ENCODE results near the gene UGT3A1. TPM values are rescaled to one million over a fixed set of nuclear protein-coding genes. Genes with fewer than 3 reads are reported as not detected.
"Not testable (repeated sequence)": the region's sequence is repeated elsewhere in the genome, so short reads cannot be mapped to it uniquely, and the experiment has no call there.

Gene UGT3A1
- total RNA-seq (2014; rRNA removed; shearing (Covaris generic); ENCODE audit: low replicate concordance), result not detected in 2 replicates

- peaks cover 13% of the 10 kb centered on the region for H3K27me3 ChIP-seq
- no peak within 1 kb of the TSS for H3K4me3 ChIP-seq
- no peaks in the 10 kb centered on the region for H3K9me3 ChIP-seq
- no peak for DNase-seq
- no peaks in the 10 kb centered on the region for H3K36me3 ChIP-seq
Measured at GRCh38 chr5:35990941-35991611, at the start of gene UGT3A1. UGT3A1 (minus strand) TSS chr5:35991390; CDS start chr5:35991240, 150 bp downstream.

- no peaks in the 10 kb centered on the region for H3K9me3 ChIP-seq
- no peak overlapping the region for H3K4me3 ChIP-seq
- no peaks in the 10 kb centered on the region for H3K36me3 ChIP-seq
- no peak for DNase-seq
- H3K27me3 ChIP-seq, result no peaks in the 10 kb centered on the region; the same call in 1 of the 2 replicates
Measured at GRCh38 chr5:36035696-36036095, 44.5 kb upstream of the UGT3A1 start.

GRCh38 chr5:36034536-36035134, 43.4 kb upstream of the UGT3A1 start:
- DNase-seq, H3K27me3 ChIP-seq, H3K9me3 ChIP-seq: not testable (repeated sequence)

GRCh38 chr5:36033486-36033885, 42.3 kb upstream of the UGT3A1 start:
- no peaks in the 10 kb centered on the region; the same call in 1 of the 2 replicates for H3K27me3 ChIP-seq
- no peaks in the 10 kb centered on the region for H3K36me3 ChIP-seq
- DNase-seq, result no peak
- H3K9me3 ChIP-seq, result no peaks in the 10 kb centered on the region
- H3K4me3 ChIP-seq, result no peak overlapping the region

More at GRCh38 chr5:36034536-36035134, 43.4 kb upstream of the UGT3A1 start:
- H3K36me3 ChIP-seq, H3K4me3 ChIP-seq: not testable (repeated sequence)

GRCh38 chr5:36033047-36033446, 41.9 kb upstream of the UGT3A1 start:
- H3K36me3 ChIP-seq, result no peaks in the 10 kb centered on the region

GRCh38 chr5:36031223-36031622, 40.0 kb upstream of the UGT3A1 start:
- Histone ChIP-seq H3K27me3 (no peaks in the 10 kb centered on the region), H3K4me3 (no peak overlapping the region), H3K9me3 (no peaks in the 10 kb centered on the region), H3K36me3 (no peaks in the 10 kb centered on the region)
- no peak for DNase-seq

More at GRCh38 chr5:36033047-36033446, 41.9 kb upstream of the UGT3A1 start:
- DNase-seq, result no peak
- Histone ChIP-seq H3K4me3 (no peak overlapping the region), H3K27me3 (no peaks in the 10 kb centered on the region; the same call in 1 of the 2 replicates), H3K9me3 (no peaks in the 10 kb centered on the region)

GRCh38 chr5:36029914-36030313, 38.7 kb upstream of the UGT3A1 start:
- H3K27me3 ChIP-seq, result peaks cover 3% of the 10 kb centered on the region
- H3K36me3 ChIP-seq, result no peaks in the 10 kb centered on the region
- H3K4me3 ChIP-seq, result no peak overlapping the region
- no peak for DNase-seq
- H3K9me3 ChIP-seq, result no peaks in the 10 kb centered on the region

GRCh38 chr5:36028816-36029465, 37.8 kb upstream of the UGT3A1 start:
- H3K36me3 ChIP-seq, result no peaks in the 10 kb centered on the region
- peaks cover 3% of the 10 kb centered on the region for H3K27me3 ChIP-seq
- H3K4me3 ChIP-seq, result no peak overlapping the region
- no peak for DNase-seq
- no peaks in the 10 kb centered on the region for H3K9me3 ChIP-seq

GRCh38 chr5:36027711-36028110, 36.5 kb upstream of the UGT3A1 start:
- DNase-seq, result no peak
- H3K27me3 ChIP-seq, result peaks cover 3% of the 10 kb centered on the region
- H3K9me3 ChIP-seq, result no peaks in the 10 kb centered on the region
- H3K4me3 ChIP-seq, result no peak overlapping the region
- H3K36me3 ChIP-seq, result no peaks in the 10 kb centered on the region

- Histone ChIP-seq H3K36me3 (no peaks in the 10 kb centered on the region), H3K9me3 (no peaks in the 10 kb centered on the region), H3K27me3 (peaks cover 3% of the 10 kb centered on the region), H3K4me3 (no peak overlapping the region)
- DNase-seq, result no peak
Measured at GRCh38 chr5:36026706-36027465, 35.7 kb upstream of the UGT3A1 start.

- H3K36me3 ChIP-seq, H3K9me3 ChIP-seq, H3K4me3 ChIP-seq, H3K27me3 ChIP-seq, DNase-seq: not testable (repeated sequence)
Measured at GRCh38 chr5:36022246-36022645, 31.1 kb upstream of the UGT3A1 start.

- not testable (repeated sequence) for H3K36me3 ChIP-seq, H3K27me3 ChIP-seq, DNase-seq, H3K4me3 ChIP-seq
- H3K9me3 ChIP-seq, result peaks cover 11% of the 10 kb centered on the region
Measured at GRCh38 chr5:36019584-36019983, 28.4 kb upstream of the UGT3A1 start.

GRCh38 chr5:36017622-36018021, 26.4 kb upstream of the UGT3A1 start:
- peaks cover 21% of the 10 kb centered on the region for H3K9me3 ChIP-seq
- no peak for DNase-seq
- H3K4me3 ChIP-seq, result no peak overlapping the region
- H3K27me3 ChIP-seq, result peaks cover 2% of the 10 kb centered on the region
- no peaks in the 10 kb centered on the region for H3K36me3 ChIP-seq

- Histone ChIP-seq H3K9me3 (peaks cover 22% of the 10 kb centered on the region), H3K36me3 (no peaks in the 10 kb centered on the region), H3K4me3 (no peak overlapping the region), H3K27me3 (peaks cover 2% of the 10 kb centered on the region)
- DNase-seq, result no peak
Measured at GRCh38 chr5:36017004-36017403, 25.8 kb upstream of the UGT3A1 start.

GRCh38 chr5:36013182-36013581, 22.0 kb upstream of the UGT3A1 start:
- H3K36me3 ChIP-seq, result no peaks in the 10 kb centered on the region
- H3K9me3 ChIP-seq, result peaks cover 32% of the 10 kb centered on the region
- DNase-seq, result no peak
- no peaks in the 10 kb centered on the region for H3K27me3 ChIP-seq
- H3K4me3 ChIP-seq, result no peak overlapping the region

GRCh38 chr5:36009698-36010097, 18.5 kb upstream of the UGT3A1 start:
- DNase-seq, result no peak
- Histone ChIP-seq H3K4me3 (no peak overlapping the region), H3K36me3 (no peaks in the 10 kb centered on the region)

GRCh38 chr5:36007366-36007765, 16.2 kb upstream of the UGT3A1 start:
- Histone ChIP-seq H3K27me3 (0 out of 2 replicates have a peak, but pooled peaks cover 2% of the 10 kb centered on the region), H3K4me3 (no peak overlapping the region), H3K36me3 (no peaks in the 10 kb centered on the region), H3K9me3 (peaks cover 10% of the 10 kb centered on the region)
- DNase-seq, result no peak

More at GRCh38 chr5:36009698-36010097, 18.5 kb upstream of the UGT3A1 start:
- Histone ChIP-seq H3K27me3 (no peaks in the 10 kb centered on the region), H3K9me3 (peaks cover 22% of the 10 kb centered on the region)
